Caco-2 (cell line): ENCODE results near the gene PLEK. TPM values are rescaled to one million over a fixed set of nuclear protein-coding genes. Genes with fewer than 3 reads are reported as not detected.

Experiments used
- BruUV-seq: library from RNA; stranded (reverse); fragments of 400-500 nt; replicated peaks from 2 replicates; lab custom pipeline; 2021; lab: Mats Ljungman, UMichigan
- CTCF ChIA-PET: fragments of 300-600 bp; sonication (Branson Sonifier 250); formaldehyde crosslinking; loops from one replicate; lab custom pipeline; 2022; ENCODE audit warnings: antibody characterized with exemption; lab: Charles Lee
- POLR2A ChIA-PET: fragments of 300-600 bp; sonication (Branson Sonifier 250); formaldehyde crosslinking; loops from one replicate; lab custom pipeline; 2022; ENCODE audit warnings: antibody characterized with exemption; lab: Charles Lee
- DNase-seq, 2 experiments: peaks; one replicate each; pipeline versions ENCODE4 v3.0.0 to v3.0.0-alpha.2; 2020 to 2022
- H3K27me3 ChIP-seq: replicated peaks from 2 replicates; pipeline ENCODE4 v1.6.0; 2011; ENCODE audit warnings: low read length; ENCODE audit not compliant: control insufficient read depth, insufficient read depth
- H3K36me3 ChIP-seq: 2 replicates; pipeline ENCODE4 v1.5.1; 2011; ENCODE audit warnings: low read length; ENCODE audit not compliant: control insufficient read depth, insufficient read depth
- H3K4me1 ChIP-seq: fragments of 250-450 bp; sonication (Bioruptor Pico); 2 replicates; pipeline ENCODE4 v1.5.1; 2020; ENCODE audit warnings: mild to moderate bottlenecking
- H3K4me3 ChIP-seq: 2 replicates; pipeline ENCODE4 v1.5.1; 2011; ENCODE audit warnings: low read depth, mild to moderate bottlenecking, control low read depth, low read length
- H3K9me3 ChIP-seq: fragments of 250-450 bp; sonication (Bioruptor Pico); 2 replicates; pipeline ENCODE4 v1.5.1; 2020; ENCODE audit warnings: mild to moderate bottlenecking, moderate library complexity
- H3K27ac Mint-ChIP-seq: one replicate; pipeline ENCODE4 v1.8.0; 2022; ENCODE audit warnings: mixed read lengths; ENCODE audit not compliant: unreplicated experiment
- H3K27me3 Mint-ChIP-seq: one replicate; pipeline ENCODE4 v1.8.0; 2022; ENCODE audit warnings: mixed read lengths; ENCODE audit not compliant: insufficient read depth, unreplicated experiment
- H3K36me3 Mint-ChIP-seq: one replicate; pipeline ENCODE4 v1.8.0; 2022; ENCODE audit warnings: mild to moderate bottlenecking, mixed read lengths; ENCODE audit not compliant: insufficient read depth, unreplicated experiment
- H3K4me1 Mint-ChIP-seq: one replicate; pipeline ENCODE4 v1.8.0; 2022; ENCODE audit warnings: low read depth, mixed read lengths; ENCODE audit not compliant: unreplicated experiment
- H3K4me3 Mint-ChIP-seq: one replicate; pipeline ENCODE4 v1.8.0; 2022; ENCODE audit warnings: mild to moderate bottlenecking, moderate library complexity, mixed read lengths; ENCODE audit not compliant: unreplicated experiment
- H3K9me3 Mint-ChIP-seq: one replicate; pipeline ENCODE4 v1.8.0; 2022; ENCODE audit warnings: mixed read lengths; ENCODE audit not compliant: unreplicated experiment
- CTCF ChIP-seq, 2 experiments: fragments of 200-600 bp in 1 of 2; IDR thresholded peaks; 1 replicate in 1 of 2; 2 replicates in 1 of 2; pipeline versions ENCODE4 v1.5.1 to v1.8.0; 2011 to 2022; ENCODE audit warnings: antibody characterized with exemption in 1 of 2, control low read depth in 1 of 2, inconsistent platforms in 1 of 2, low read depth in 1 of 2, low read length in 1 of 2, mild to moderate bottlenecking in 1 of 2, moderate library complexity in 1 of 2; ENCODE audit not compliant: insufficient read depth in 1 of 2, severe bottlenecking in 1 of 2, unreplicated experiment in 1 of 2
- intact Hi-C: fragments of 100-400 bp; cut with micrococcal nuclease; formaldehyde crosslinking; loops from one replicate; pipeline ENCODE4 v1.10.0; 2022; ENCODE audit not compliant: unreplicated experiment
- total RNA-seq: library from RNA; stranded (reverse); gene quantifications from 2 replicates; pipeline ENCODE4 v1.2.3, GENCODE V29; 2022

Gene PLEK
- total RNA-seq, 1 experiment from 2014 or later = not detected

GRCh38 chr2:68379184-68379708 lies 14.2 kb downstream of the PLEK start:
- Histone ChIP-seq H3K9me3 (no peaks in the 10 kb centered on the region), H3K4me1 (no peaks in the 10 kb centered on the region), H3K36me3 (no peaks in the 10 kb centered on the region), H3K4me3 (no peak overlapping the region), H3K27me3 (no peaks in the 10 kb centered on the region; the same call in 1 of the 2 replicates)
- H3K4me1 Mint-ChIP-seq = no peaks in the 10 kb centered on the region
- ChIA-PET CTCF (no interaction called here), POLR2A (no interaction called here)
- no peak overlapping the region for H3K4me3 Mint-ChIP-seq
- intact Hi-C loops = no loop called here
- peaks cover 27% of the 10 kb centered on the region for H3K27me3 Mint-ChIP-seq
- H3K27ac Mint-ChIP-seq = no peak overlapping the region
- H3K36me3 Mint-ChIP-seq = no peaks in the 10 kb centered on the region
- no peak for DNase-seq
- no TSS peak for BruUV-seq
- H3K9me3 Mint-ChIP-seq = no peaks in the 10 kb centered on the region
- TF ChIP-seq CTCF (IDR thresholded peaks at IDR 0.05; ENCODE audit: insufficient read depth in 1 of 2, low read depth in 1 of 2, low read length in 1 of 2, severe bottlenecking in 1 of 2, unreplicated experiment in 1 of 2) = no peak

- H3K27me3 Mint-ChIP-seq = peaks cover 25% of the 10 kb centered on the region
- Histone ChIP-seq H3K4me3 (no peak overlapping the region), H3K4me1 (no peaks in the 10 kb centered on the region), H3K36me3 (no peaks in the 10 kb centered on the region), H3K9me3 (no peaks in the 10 kb centered on the region), H3K27me3 (no peaks in the 10 kb centered on the region; the same call in 1 of the 2 replicates)
- intact Hi-C loops = no loop called here
- CTCF ChIA-PET = no interaction called here
- no peak for DNase-seq
- no TSS peak for BruUV-seq
- H3K4me1 Mint-ChIP-seq = no peaks in the 10 kb centered on the region
- no peak overlapping the region for H3K4me3 Mint-ChIP-seq
- H3K36me3 Mint-ChIP-seq = no peaks in the 10 kb centered on the region
- H3K27ac Mint-ChIP-seq = no peak overlapping the region
- no peak for TF ChIP-seq CTCF (IDR thresholded peaks at IDR 0.05; ENCODE audit: insufficient read depth in 1 of 2, low read depth in 1 of 2, low read length in 1 of 2, severe bottlenecking in 1 of 2, unreplicated experiment in 1 of 2)
- H3K9me3 Mint-ChIP-seq = no peaks in the 10 kb centered on the region
- POLR2A ChIA-PET = no interaction called here
Measured at GRCh38 chr2:68383778-68384177, 18.7 kb downstream of the PLEK start.

GRCh38 chr2:68384485-68385107 lies 19.5 kb downstream of the PLEK start:
- H3K4me1 Mint-ChIP-seq = no peaks in the 10 kb centered on the region
- CTCF ChIA-PET = no interaction called here

More at GRCh38 chr2:68384485-68385107, 19.5 kb downstream of the PLEK start:
- no peaks in the 10 kb centered on the region for H3K36me3 ChIP-seq
- no peaks in the 10 kb centered on the region; the same call in 1 of the 2 replicates for H3K27me3 ChIP-seq
- H3K4me3 ChIP-seq = no peak overlapping the region
- no peak for TF ChIP-seq CTCF (IDR thresholded peaks at IDR 0.05; ENCODE audit: insufficient read depth in 1 of 2, low read depth in 1 of 2, low read length in 1 of 2, severe bottlenecking in 1 of 2, unreplicated experiment in 1 of 2)
- DNase-seq = no peak
- BruUV-seq = no TSS peak
- Mint-ChIP-seq H3K4me3 (no peak overlapping the region), H3K27ac (no peak overlapping the region), H3K27me3 (peaks cover 23% of the 10 kb centered on the region), H3K9me3 (no peaks in the 10 kb centered on the region), H3K36me3 (no peaks in the 10 kb centered on the region)
- POLR2A ChIA-PET = no interaction called here
- H3K4me1 ChIP-seq = no peaks in the 10 kb centered on the region
- intact Hi-C loops = no loop called here
- no peaks in the 10 kb centered on the region for H3K9me3 ChIP-seq
